RWPE2 (cell line): ENCODE measurements around the gene VASH2.
"Not testable (repeated sequence)": the region's sequence is repeated elsewhere in the genome, so short reads cannot be mapped to it uniquely, and the experiment has no call there.

Source experiments
- ATAC-seq: fragments of 200-7000 bp; cut with Tn5 transposase; 3 replicates; pipeline ENCODE4 v1.9.1; 2021; ENCODE audit warnings: low read depth
- DNase-seq: peaks from one replicate; pipeline ENCODE4 v3.0.0-alpha.2; 2020; ENCODE audit warnings: low spot score
- H3K27ac ChIP-seq: fragments of 450-650 bp; 2 replicates; pipeline ENCODE4 v1.5.1; 2017; ENCODE audit warnings: mild to moderate bottlenecking; ENCODE audit not compliant: poor library complexity, severe bottlenecking
- H3K27me3 ChIP-seq: fragments of 250-450 bp; sonication (Bioruptor Pico); 2 replicates; pipeline ENCODE4 v1.5.1; 2021; ENCODE audit warnings: mild to moderate bottlenecking, moderate library complexity; ENCODE audit not compliant: insufficient read depth, poor library complexity, severe bottlenecking
- H3K36me3 ChIP-seq: fragments of 250-450 bp; sonication (Bioruptor Pico); 2 replicates; pipeline ENCODE4 v1.5.1; 2020; ENCODE audit warnings: low read depth, mild to moderate bottlenecking, moderate library complexity
- H3K4me1 ChIP-seq: fragments of 250-450 bp; sonication (Bioruptor Pico); 2 replicates; pipeline ENCODE4 v1.5.1; 2021; ENCODE audit warnings: mild to moderate bottlenecking, moderate library complexity; ENCODE audit not compliant: insufficient read depth, poor library complexity, severe bottlenecking
- H3K4me3 ChIP-seq: fragments of 250-450 bp; sonication (Bioruptor Pico); 2 replicates; pipeline ENCODE4 v1.5.1; 2021; ENCODE audit warnings: mild to moderate bottlenecking, moderate library complexity; ENCODE audit not compliant: severe bottlenecking
- H3K9me3 ChIP-seq: fragments of 250-450 bp; sonication (Bioruptor Pico); 2 replicates; pipeline ENCODE4 v1.5.1; 2021; ENCODE audit warnings: mild to moderate bottlenecking, moderate library complexity; ENCODE audit not compliant: severe bottlenecking
- TF ChIP-seq, protein P1 (sequence below): fragments of 450-650 bp; IDR thresholded peaks from one replicate; pipeline ENCODE4 v1.5.1; 2017; ENCODE audit warnings: mild to moderate bottlenecking, moderate library complexity; ENCODE audit not compliant: poor library complexity, severe bottlenecking

The VASH2 gene

DNA sequence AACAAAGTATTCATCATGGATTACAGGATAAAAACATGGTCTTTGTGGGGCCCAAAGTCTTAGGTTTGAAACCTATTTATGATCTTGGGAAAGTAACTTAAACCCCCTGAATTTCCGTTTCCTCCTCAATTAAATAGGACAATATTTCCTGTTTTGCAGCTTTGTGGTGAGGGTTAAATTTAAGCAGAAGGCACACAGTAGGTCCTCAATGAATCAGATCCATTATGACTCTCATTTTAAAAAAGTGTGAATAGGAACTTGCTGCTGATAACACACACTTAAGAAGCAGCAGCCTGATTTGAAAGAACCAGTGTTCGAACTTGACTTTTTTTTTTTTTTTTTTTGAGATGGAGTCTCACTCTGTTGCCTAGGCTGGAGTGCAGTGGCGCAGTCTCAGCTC lies 41.4 kb upstream of the VASH2 start:
- ATAC-seq = no peak
- Histone ChIP-seq H3K4me1 (no peaks in the 10 kb centered on the region), H3K36me3 (no peaks in the 10 kb centered on the region), H3K27ac (no peak overlapping the region), H3K4me3 (no peak overlapping the region), H3K9me3 (no peaks in the 10 kb centered on the region), H3K27me3 (no peaks in the 10 kb centered on the region)
- TF ChIP-seq, protein P1, sequence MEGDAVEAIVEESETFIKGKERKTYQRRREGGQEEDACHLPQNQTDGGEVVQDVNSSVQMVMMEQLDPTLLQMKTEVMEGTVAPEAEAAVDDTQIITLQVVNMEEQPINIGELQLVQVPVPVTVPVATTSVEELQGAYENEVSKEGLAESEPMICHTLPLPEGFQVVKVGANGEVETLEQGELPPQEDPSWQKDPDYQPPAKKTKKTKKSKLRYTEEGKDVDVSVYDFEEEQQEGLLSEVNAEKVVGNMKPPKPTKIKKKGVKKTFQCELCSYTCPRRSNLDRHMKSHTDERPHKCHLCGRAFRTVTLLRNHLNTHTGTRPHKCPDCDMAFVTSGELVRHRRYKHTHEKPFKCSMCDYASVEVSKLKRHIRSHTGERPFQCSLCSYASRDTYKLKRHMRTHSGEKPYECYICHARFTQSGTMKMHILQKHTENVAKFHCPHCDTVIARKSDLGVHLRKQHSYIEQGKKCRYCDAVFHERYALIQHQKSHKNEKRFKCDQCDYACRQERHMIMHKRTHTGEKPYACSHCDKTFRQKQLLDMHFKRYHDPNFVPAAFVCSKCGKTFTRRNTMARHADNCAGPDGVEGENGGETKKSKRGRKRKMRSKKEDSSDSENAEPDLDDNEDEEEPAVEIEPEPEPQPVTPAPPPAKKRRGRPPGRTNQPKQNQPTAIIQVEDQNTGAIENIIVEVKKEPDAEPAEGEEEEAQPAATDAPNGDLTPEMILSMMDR = no peak
- DNase-seq = no peak

DNA sequence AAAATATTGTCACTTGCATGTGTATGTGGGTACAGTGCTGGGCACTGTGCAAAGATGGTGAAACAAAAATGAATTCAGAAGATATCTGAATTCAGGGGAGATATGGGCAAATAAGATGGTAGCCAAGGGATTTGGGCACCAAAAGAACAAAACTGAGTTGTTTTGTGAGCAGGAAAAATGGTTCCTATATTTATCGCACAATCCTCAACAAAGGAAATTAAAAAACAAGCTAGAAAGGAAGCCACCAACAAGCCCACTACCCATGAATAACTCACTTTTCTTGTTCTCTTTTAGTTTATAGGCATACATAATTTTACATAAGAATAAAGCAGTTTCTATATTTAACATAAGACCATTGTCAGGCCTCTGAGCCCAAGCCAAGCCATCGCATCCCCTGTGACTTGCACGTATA lies 40.7 kb upstream of the VASH2 start:
- TF ChIP-seq, protein P1 = no peak
- DNase-seq = no peak
- H3K9me3 ChIP-seq = no peaks in the 10 kb centered on the region
- no peak overlapping the region for H3K4me3 ChIP-seq
- H3K27ac ChIP-seq = no peak overlapping the region
- ATAC-seq = no peak
- H3K36me3 ChIP-seq = no peaks in the 10 kb centered on the region
- no peaks in the 10 kb centered on the region for H3K27me3 ChIP-seq
- H3K4me1 ChIP-seq = no peaks in the 10 kb centered on the region

DNA sequence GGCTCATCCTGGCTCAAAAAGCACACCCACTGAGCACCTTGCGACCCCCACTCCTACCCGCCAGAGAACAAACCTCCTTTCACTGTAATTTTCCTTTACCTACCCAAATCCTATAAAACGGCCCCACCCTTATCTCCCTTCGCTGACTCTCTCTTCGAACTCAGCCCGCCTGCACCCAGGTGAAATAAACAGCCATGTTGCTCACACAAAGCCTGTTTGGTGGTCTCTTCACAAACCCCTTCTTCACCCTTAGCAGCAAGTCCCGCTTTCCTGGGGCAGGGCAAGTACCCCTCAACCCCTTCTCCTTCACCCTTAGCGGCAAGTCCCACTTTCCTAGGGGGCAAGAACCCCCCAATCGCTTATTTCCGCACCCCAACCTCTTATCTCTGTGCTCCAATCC lies 40.1 kb upstream of the VASH2 start:
- not testable (repeated sequence) for H3K4me3 ChIP-seq

DNA sequence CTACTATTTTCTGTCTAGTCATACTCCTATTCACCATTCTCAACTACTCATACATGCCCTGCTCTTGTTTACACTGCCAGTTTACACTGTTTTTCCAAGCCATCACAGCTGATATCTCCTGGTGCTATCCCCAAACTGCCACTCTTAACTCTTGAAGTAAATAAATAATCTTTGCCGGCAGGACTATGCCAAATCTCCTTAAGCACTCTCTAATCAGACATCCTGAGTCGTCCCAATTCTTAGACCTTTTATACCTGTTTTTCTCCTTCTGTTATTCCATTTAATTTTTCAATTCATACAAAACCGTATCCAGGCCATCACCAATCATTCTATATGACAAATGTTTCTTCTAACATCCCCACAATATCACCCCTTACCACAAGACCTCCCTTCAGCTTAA lies 36.7 kb upstream of the VASH2 start:
- H3K9me3 ChIP-seq, ATAC-seq, H3K36me3 ChIP-seq, H3K4me1 ChIP-seq, H3K27me3 ChIP-seq, H3K27ac ChIP-seq, H3K4me3 ChIP-seq, DNase-seq: not testable (repeated sequence)

More for the DNA sequence above, 40.1 kb upstream of the VASH2 start:
- H3K27me3 ChIP-seq, H3K36me3 ChIP-seq, ATAC-seq, H3K9me3 ChIP-seq, H3K27ac ChIP-seq, H3K4me1 ChIP-seq, DNase-seq: not testable (repeated sequence)

DNA sequence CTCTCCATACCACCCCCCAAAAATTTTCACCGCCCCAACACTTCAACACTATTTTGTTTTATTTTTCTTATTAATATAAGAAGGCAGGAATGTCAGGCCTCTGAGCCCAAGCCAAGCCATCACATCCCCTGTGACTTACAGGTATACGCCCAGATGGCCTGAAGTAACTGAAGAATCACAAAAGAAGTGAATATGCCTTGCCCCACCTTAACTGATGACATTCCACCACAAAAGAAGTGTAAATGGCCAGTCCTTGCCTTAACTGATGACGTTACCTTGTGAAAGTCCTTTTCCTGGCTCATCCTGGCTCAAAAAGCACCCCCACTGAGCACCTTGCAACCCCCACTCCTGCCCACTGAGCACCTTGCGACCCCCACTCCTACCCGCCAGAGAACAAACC lies 36.2 kb upstream of the VASH2 start:
- not testable (repeated sequence) for H3K27ac ChIP-seq, H3K4me3 ChIP-seq, H3K9me3 ChIP-seq, DNase-seq, H3K27me3 ChIP-seq, ATAC-seq, H3K4me1 ChIP-seq, H3K36me3 ChIP-seq

DNA sequence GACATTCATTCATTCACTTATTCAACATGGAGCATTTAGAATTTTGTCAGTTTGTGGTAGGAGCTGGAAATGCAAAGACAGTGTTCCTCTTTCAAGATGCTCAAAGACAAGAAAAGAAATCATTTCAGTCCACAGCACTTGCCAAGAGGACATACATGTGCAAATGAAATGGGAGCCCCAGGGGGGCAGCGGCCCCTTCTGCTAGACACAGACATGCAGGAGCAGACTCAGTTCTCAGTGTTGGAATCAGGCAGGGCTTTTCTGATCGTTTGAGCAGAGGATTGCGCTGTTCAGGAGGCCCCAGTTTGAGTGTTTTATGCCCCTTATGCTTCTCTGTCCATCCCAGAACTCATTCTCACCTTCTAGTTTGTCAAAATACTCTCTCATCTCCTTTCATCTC lies 35.6 kb upstream of the VASH2 start:
- TF ChIP-seq, protein P1 = no peak
- no peak overlapping the region for H3K4me3 ChIP-seq
- DNase-seq (no peak), ATAC-seq (no peak)
- no peaks in the 10 kb centered on the region for H3K4me1 ChIP-seq
- no peaks in the 10 kb centered on the region for H3K36me3 ChIP-seq
- H3K9me3 ChIP-seq = no peaks in the 10 kb centered on the region
- H3K27ac ChIP-seq = no peak overlapping the region
- H3K27me3 ChIP-seq = no peaks in the 10 kb centered on the region
